Neuronal stem cell (in vitro differentiated cells): ENCODE data around the gene PKN3.

Experiments used
- DNase-seq: peaks from one replicate; pipeline ENCODE4 v3.0.0-alpha.2; 2013; ENCODE audit warnings: low spot score
- H2AFZ ChIP-seq: one replicate; pipeline ENCODE4 v1.6.1; 2013; ENCODE audit warnings: mild to moderate bottlenecking, low read length, inconsistent platforms
- H2AK5ac ChIP-seq: 2 replicates; pipeline ENCODE4 v1.6.1; 2013; ENCODE audit warnings: low read depth, mild to moderate bottlenecking, inconsistent platforms, low read length, moderate library complexity, mixed read lengths
- H2BK120ac ChIP-seq: 2 replicates; pipeline ENCODE4 v1.6.1; 2013; ENCODE audit warnings: low read depth, mild to moderate bottlenecking, inconsistent platforms, low read length, moderate library complexity, mixed read lengths
- H2BK12ac ChIP-seq: one replicate; pipeline ENCODE4 v1.6.1; 2013; ENCODE audit warnings: low read length, inconsistent platforms
- H2BK15ac ChIP-seq: 2 replicates; pipeline ENCODE4 v1.6.1; 2013; ENCODE audit warnings: mild to moderate bottlenecking, low read length, inconsistent platforms, mixed read lengths
- H2BK5ac ChIP-seq: one replicate; pipeline ENCODE4 v1.6.1; 2013; ENCODE audit warnings: inconsistent platforms, mild to moderate bottlenecking, low read length, moderate library complexity
- H3K14ac ChIP-seq: one replicate; pipeline ENCODE4 v1.6.1; 2013; ENCODE audit warnings: low read length, inconsistent platforms
- H3K18ac ChIP-seq: 2 replicates; pipeline ENCODE4 v1.6.1; 2013; ENCODE audit warnings: low read length, inconsistent platforms
- H3K23ac ChIP-seq: 2 replicates; pipeline ENCODE4 v1.6.1; 2013; ENCODE audit warnings: low read depth, mild to moderate bottlenecking, mixed read lengths, low read length, inconsistent platforms; ENCODE audit not compliant: poor library complexity
- H3K27ac ChIP-seq: replicated peaks from 3 replicates; pipeline ENCODE4 v1.5.1; 2013; ENCODE audit warnings: low read length, inconsistent platforms
- H3K27me3 ChIP-seq, 3 experiments: 2 replicates each; pipeline ENCODE4 v1.6.1; 2013; ENCODE audit warnings: low read length in 3 of 3, mild to moderate bottlenecking in 2 of 3, inconsistent platforms in 1 of 3, low read depth in 1 of 3, mixed read lengths in 1 of 3, moderate library complexity in 1 of 3; ENCODE audit not compliant: control insufficient read depth in 3 of 3, insufficient read depth in 3 of 3
- H3K36me3 ChIP-seq, 2 donors: replicated peaks in 1 of 2; 2 replicates each; pipeline ENCODE4 v1.6.1; 2013; ENCODE audit warnings: low read length in 2 of 2; ENCODE audit not compliant: control insufficient read depth in 2 of 2, insufficient read depth in 2 of 2
- H3K4ac ChIP-seq: 2 replicates; pipeline ENCODE4 v1.6.1; 2013; ENCODE audit warnings: inconsistent platforms, mild to moderate bottlenecking, low read length, moderate library complexity
- H3K4me1 ChIP-seq, 2 donors: 1 replicate in 1 of 2; 2 replicates in 1 of 2; pipeline ENCODE4 v1.6.1; 2013; ENCODE audit warnings: low read length in 2 of 2, low read depth in 1 of 2; ENCODE audit not compliant: control insufficient read depth in 2 of 2, insufficient read depth in 1 of 2
- H3K4me2 ChIP-seq: one replicate; pipeline ENCODE4 v1.6.1; 2013; ENCODE audit warnings: mild to moderate bottlenecking, low read length, inconsistent platforms; ENCODE audit not compliant: insufficient read depth, poor library complexity, severe bottlenecking
- H3K4me3 ChIP-seq, 2 donors: 2 replicates each; pipeline ENCODE4 v1.5.1; 2013; ENCODE audit warnings: low read length in 2 of 2, mild to moderate bottlenecking in 2 of 2, inconsistent platforms in 1 of 2, moderate library complexity in 1 of 2
- H3K79me1 ChIP-seq: one replicate; pipeline ENCODE4 v1.6.1; 2013; ENCODE audit warnings: low read depth, mild to moderate bottlenecking, inconsistent platforms, low read length, moderate library complexity
- H3K9ac ChIP-seq: one replicate; pipeline ENCODE4 v1.6.1; 2013; ENCODE audit warnings: mild to moderate bottlenecking, low read depth, low read length, inconsistent platforms; ENCODE audit not compliant: poor library complexity
- H3K9me3 ChIP-seq, 2 donors: replicated peaks in 1 of 2; 2 replicates each; pipeline versions ENCODE3 to v1.6.1; 2013; ENCODE audit warnings: low read length in 2 of 2, mild to moderate bottlenecking in 2 of 2, inconsistent platforms in 1 of 2, low read depth in 1 of 2, mixed read lengths in 1 of 2, moderate library complexity in 1 of 2; ENCODE audit not compliant: control insufficient read depth in 2 of 2, insufficient read depth in 1 of 2
- H4K8ac ChIP-seq: one replicate; pipeline ENCODE4 v1.6.1; 2013; ENCODE audit warnings: low read depth, mild to moderate bottlenecking, inconsistent platforms, low read length, moderate library complexity
- H4K91ac ChIP-seq: one replicate; pipeline ENCODE4 v1.6.1; 2013; ENCODE audit warnings: low read length, low read depth, mild to moderate bottlenecking, inconsistent platforms; ENCODE audit not compliant: poor library complexity
- WGBS, 2 donors: extraction: QIAGEN DNeasy Blood & Tissue Kit; methylation state at CpG; one replicate each; pipeline ENCODE4 v1.1.7; 2013; ENCODE audit warnings: missing lambda C conversion rate in 2 of 2, mixed read lengths in 1 of 2; ENCODE audit not compliant: insufficient read length in 2 of 2, insufficient replicate concordance in 1 of 2; ENCODE audit errors: extremely low coverage in 2 of 2; 5-methylcytosine and 5-hydroxymethylcytosine counted together

The PKN3 gene

DNA sequence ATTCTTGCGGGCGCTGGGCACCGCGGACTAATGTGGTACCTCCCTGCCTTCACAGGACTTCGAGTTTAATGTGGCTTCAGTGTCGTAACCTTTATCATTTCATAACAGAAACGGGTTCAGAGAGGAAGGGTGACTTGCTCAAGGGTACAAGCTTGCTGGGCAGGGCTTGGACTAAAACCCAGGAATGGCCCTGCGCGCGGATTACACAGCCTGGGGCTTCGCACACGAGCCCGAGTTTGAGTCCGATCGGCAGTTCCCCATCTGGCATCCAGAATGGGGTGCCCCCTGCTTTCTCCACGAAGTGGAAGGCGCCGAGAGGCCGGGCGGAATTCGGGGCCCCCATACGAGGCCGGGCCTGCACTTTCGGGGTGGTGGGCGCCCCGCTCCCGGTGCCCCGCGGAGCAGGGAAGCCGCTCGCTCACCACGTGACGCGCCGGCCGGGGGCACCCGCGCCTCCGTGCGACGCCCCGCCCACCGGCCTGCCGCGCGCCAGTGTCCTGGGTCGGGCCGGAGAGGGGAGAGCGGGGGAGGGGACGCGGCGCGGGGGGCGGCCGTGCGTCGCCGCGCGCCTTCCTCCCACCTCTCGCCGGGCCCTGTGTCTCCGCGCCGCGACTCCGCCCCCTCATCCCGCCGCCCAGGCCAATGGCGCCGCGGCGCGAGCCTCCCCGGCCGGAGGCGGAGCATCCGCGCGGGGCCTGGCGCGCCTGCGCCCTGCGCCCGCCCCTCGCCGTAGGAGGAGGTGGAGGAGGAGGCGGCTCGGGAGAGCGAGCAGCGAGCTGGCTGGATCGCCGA lies 13.6 kb upstream of the PKN3 start, which contains the start of gene SET:
SET (plus strand) TSS at position 722 of the 792 bp plus-strand sequence. CDS start 361 bp downstream, outside the sequence.
- peak within 1 kb of the TSS; percentile 98 for H2AK5ac ChIP-seq
- no peaks in the 10 kb centered on the region for H3K9me3 ChIP-seq
- WGBS, 2 donors: no CpG with 5 or more reads among the region's 93 CpGs
- no peak within 1 kb of the TSS for H2BK15ac ChIP-seq
- H3K27me3 ChIP-seq: no peaks in the 10 kb centered on the region
- peak within 1 kb of the TSS; percentile 94 for H3K9ac ChIP-seq
- H3K79me1 ChIP-seq: peaks cover 2% of the 10 kb centered on the region
- peak within 1 kb of the TSS; percentile 71 for H3K4me2 ChIP-seq
- peak within 1 kb of the TSS; percentile 89 to 99 for H3K4me3 ChIP-seq
- peak within 1 kb of the TSS; percentile 17 for H4K8ac ChIP-seq
- H3K27ac ChIP-seq: peak within 1 kb of the TSS; percentile 91
- peak within 1 kb of the TSS; percentile 95 for H3K18ac ChIP-seq
- peak within 1 kb of the TSS; percentile 90 for H3K14ac ChIP-seq
- H2AFZ ChIP-seq: peak within 1 kb of the TSS; percentile 89
- peak within 1 kb of the TSS; percentile 69 for H2BK5ac ChIP-seq
- H3K4ac ChIP-seq: no peak within 1 kb of the TSS
- H3K36me3 ChIP-seq: peaks cover 11 to 36% of the 10 kb centered on the region in 2 donors
- H3K4me1 ChIP-seq: peaks cover 15 to 29% of the 10 kb centered on the region in 2 donors
- peak within 1 kb of the TSS; percentile 72 for H2BK120ac ChIP-seq
- H2BK12ac ChIP-seq: no peak within 1 kb of the TSS
- no peak within 1 kb of the TSS for H4K91ac ChIP-seq
- peak within 1 kb of the TSS; percentile 98 for H3K23ac ChIP-seq
- DNase-seq: peak; percentile 95

DNA sequence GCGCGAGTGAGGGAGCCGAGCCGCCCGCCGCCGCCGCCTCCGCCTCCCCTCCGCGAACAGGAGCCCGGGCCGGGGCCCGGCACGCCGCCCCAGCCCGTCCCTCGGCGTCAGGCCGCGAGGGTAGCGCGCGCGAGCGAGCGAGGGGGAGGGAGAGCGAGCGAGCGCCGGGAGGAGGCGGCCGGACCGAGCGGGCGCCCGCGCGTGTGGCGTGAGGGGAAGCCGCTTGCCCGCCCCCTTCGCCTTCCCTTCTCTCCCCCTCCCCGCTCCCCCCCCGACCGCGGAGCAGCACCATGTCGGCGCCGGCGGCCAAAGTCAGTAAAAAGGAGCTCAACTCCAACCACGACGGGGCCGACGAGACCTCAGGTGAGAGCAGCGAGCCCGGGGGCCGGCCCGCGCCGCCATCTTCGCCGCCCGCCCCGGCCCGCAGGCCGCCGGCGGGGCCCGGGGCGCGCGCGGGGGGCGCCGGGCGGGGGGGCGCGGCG lies 13.0 kb upstream of the PKN3 start:
- Histone ChIP-seq H3K36me3 (peaks cover 11 to 43% of the 10 kb centered on the region in 2 donors), H3K4ac (no peak overlapping the region), H3K23ac (peak overlapping the region; percentile 98), H2BK120ac (no peak overlapping the region), H3K4me1 (peaks cover 15 to 29% of the 10 kb centered on the region in 2 donors), H3K14ac (no peak overlapping the region), H2BK5ac (peak overlapping the region; percentile 15), H3K18ac (peak overlapping the region; percentile 91), H4K8ac (no peak overlapping the region), H3K9me3 (no peaks in the 10 kb centered on the region), H3K27me3 (no peaks in the 10 kb centered on the region), H3K27ac (peak overlapping the region; percentile 91), H2BK12ac (no peak overlapping the region), H2AK5ac (peak overlapping the region; percentile 74), H3K4me3 (peak overlapping the region; percentile 89 to 99), H3K4me2 (no peak overlapping the region), H3K9ac (peak overlapping the region; percentile 94), H3K79me1 (peaks cover 2% of the 10 kb centered on the region), H4K91ac (no peak overlapping the region), H2AFZ (peak overlapping the region; percentile 62), H2BK15ac (no peak overlapping the region)
- DNase-seq: no peak
- WGBS, 2 donors: no CpG with 5 or more reads among the region's 80 CpGs

DNA sequence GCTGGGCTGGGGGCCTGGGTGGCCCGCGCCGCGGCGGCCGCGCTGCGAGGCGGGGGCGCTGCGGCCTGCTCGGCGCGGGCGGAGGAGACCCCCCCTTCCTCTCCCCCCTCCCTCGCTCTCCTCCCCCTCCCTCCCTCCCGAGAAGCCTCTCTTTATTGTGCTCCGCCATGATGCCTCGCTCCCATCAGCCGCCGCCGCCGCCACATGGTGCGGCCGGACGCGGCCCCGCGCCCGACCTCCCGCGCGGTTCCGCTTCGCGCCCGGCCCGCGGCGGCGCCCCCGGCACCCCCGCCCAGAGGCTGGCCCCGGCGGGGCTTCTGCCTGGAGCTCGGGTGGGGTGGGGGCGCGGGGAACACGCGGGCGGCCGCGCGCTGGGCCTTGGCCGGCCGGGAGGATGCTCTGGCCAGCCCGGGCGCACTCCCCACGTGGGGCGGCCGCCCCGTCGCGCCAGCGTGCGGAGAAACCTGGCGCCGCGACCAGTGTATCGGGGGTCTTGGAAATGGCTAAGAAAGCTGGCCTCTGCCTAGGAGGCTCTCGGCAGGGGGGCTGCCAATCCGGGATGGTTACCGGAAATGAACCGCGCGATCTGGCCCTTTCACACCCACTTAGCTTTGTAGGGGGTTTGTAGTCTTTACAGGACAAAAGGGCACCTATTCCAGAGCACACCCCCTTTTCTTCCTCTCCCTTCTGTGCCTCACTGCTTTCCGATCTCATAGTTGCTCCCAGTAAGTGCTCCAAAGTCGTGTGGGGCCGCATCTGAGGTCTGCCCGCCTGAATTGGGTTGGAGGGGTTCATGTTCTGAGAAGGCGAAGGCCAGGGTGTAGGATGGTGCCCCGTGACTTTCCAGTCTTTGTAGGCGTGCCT lies 12.3 kb upstream of the PKN3 start:
- Histone ChIP-seq H3K4me2 (peak overlapping the region; percentile 71), H3K23ac (peak overlapping the region; percentile 6), H3K27me3 (no peaks in the 10 kb centered on the region), H3K9me3 (no peaks in the 10 kb centered on the region), H3K27ac (peak overlapping the region; percentile 91), H2AK5ac (peak overlapping the region; percentile 98), H3K36me3 (peaks cover 13 to 47% of the 10 kb centered on the region in 2 donors), H3K18ac (peak overlapping the region; percentile 94), H3K79me1 (peaks cover 2% of the 10 kb centered on the region), H4K91ac (no peak overlapping the region), H3K4me1 (peaks cover 10 to 23% of the 10 kb centered on the region in 2 donors), H2BK12ac (no peak overlapping the region), H2BK120ac (peak overlapping the region; percentile 72), H2BK5ac (peak overlapping the region; percentile 69), H2BK15ac (no peak overlapping the region), H3K14ac (peak overlapping the region; percentile 56), H2AFZ (no peak overlapping the region), H3K9ac (peak overlapping the region; percentile 94), H3K4ac (no peak overlapping the region), H4K8ac (peak overlapping the region; percentile 17), H3K4me3 (peak overlapping the region; percentile 89 to 99)
- no CpG with 5 or more reads among the region's 83 CpGs for WGBS, 2 donors
- DNase-seq: peak; percentile 41
